ENCODE data around the gene CTH.

The CTH gene

DNA sequence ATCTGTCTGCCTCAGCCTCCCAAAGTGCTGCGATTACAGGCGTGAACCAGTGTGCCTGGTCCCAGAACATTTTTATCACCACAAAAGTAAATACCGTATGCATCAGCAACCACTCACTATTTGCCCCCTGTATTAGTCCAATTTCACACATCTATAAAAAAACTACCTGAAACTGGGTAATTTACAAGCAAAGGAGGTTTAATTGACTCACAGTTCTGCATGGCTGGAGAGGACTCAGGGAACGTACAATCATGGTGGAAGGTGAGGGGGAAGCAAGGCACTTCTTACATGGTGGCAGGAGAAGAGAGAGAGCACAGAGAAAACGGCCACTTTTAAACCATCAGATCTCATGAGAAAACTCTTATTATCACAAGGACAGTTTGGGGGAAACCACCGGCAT is 25.6 kb upstream of the CTH start:
- no peaks in the 10 kb centered on the region for H3K79me2 ChIP-seq (ENCODE audit: low read length)
- TF ChIP-seq EZH2phosphoT487 (IDR thresholded peaks at IDR 0.05; ENCODE audit: low read length) (no peak), EZH2 (optimal IDR thresholded peaks at IDR 0.05; ENCODE audit: low read depth, low read length) (no peak)
- TF ChIP-seq, protein P1, sequence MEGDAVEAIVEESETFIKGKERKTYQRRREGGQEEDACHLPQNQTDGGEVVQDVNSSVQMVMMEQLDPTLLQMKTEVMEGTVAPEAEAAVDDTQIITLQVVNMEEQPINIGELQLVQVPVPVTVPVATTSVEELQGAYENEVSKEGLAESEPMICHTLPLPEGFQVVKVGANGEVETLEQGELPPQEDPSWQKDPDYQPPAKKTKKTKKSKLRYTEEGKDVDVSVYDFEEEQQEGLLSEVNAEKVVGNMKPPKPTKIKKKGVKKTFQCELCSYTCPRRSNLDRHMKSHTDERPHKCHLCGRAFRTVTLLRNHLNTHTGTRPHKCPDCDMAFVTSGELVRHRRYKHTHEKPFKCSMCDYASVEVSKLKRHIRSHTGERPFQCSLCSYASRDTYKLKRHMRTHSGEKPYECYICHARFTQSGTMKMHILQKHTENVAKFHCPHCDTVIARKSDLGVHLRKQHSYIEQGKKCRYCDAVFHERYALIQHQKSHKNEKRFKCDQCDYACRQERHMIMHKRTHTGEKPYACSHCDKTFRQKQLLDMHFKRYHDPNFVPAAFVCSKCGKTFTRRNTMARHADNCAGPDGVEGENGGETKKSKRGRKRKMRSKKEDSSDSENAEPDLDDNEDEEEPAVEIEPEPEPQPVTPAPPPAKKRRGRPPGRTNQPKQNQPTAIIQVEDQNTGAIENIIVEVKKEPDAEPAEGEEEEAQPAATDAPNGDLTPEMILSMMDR (IDR thresholded peaks at IDR 0.05; ENCODE audit: low read length): no peak
- H3K9me3 ChIP-seq (replicated peaks; ENCODE audit: insufficient read depth, low read length): no peaks in the 10 kb centered on the region
- no peak for DNase-seq
- H3K9me2 ChIP-seq (replicated peaks; ENCODE audit: insufficient read depth, low read length): no peaks in the 10 kb centered on the region
- H4K20me1 ChIP-seq (ENCODE audit: insufficient read depth, low read length): no peaks in the 10 kb centered on the region
- H3K4me2 ChIP-seq (ENCODE audit: low read depth, low read length): no peak overlapping the region
- H3K36me3 ChIP-seq (replicated peaks; ENCODE audit: insufficient read depth, low read length): no peaks in the 10 kb centered on the region
- H3K4me1 ChIP-seq (ENCODE audit: low read length): no peaks in the 10 kb centered on the region
- H2AFZ ChIP-seq (ENCODE audit: low read length): no peak overlapping the region
- no peaks in the 10 kb centered on the region for H3K27me3 ChIP-seq (replicated peaks; ENCODE audit: insufficient read depth, low read length)
- H3K27ac ChIP-seq (ENCODE audit: low read length): no peak overlapping the region
- no peaks in the 10 kb centered on the region for H3F3A ChIP-seq (ENCODE audit: insufficient read depth, low read length)
- H3K9ac ChIP-seq (ENCODE audit: low read length): no peak overlapping the region
- no peak overlapping the region for H3K4me3 ChIP-seq (ENCODE audit: low read length)

DNA sequence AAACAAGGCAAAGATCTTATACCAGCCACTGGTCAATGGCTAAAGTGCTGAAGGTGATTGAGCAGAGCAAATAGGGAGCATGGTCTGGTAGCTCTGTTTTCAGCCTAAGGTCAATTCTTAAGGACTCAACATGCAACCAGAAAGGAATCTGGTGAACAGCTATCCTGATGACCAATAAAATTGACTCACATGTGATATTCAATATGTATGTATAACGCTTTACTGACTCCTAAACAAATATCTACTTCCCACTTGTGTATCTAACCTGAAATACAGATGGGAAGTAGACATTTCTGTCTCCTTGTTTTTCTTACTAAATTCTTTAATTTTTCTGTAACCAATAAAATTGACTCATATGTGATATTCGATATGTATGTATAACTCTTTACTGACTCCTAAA is 24.9 kb upstream of the CTH start:
- Histone ChIP-seq H3K36me3 (replicated peaks; ENCODE audit: insufficient read depth, low read length) (no peaks in the 10 kb centered on the region), H3K4me1 (ENCODE audit: low read length) (no peaks in the 10 kb centered on the region), H3K9ac (ENCODE audit: low read length) (no peak overlapping the region), H3F3A (ENCODE audit: insufficient read depth, low read length) (no peaks in the 10 kb centered on the region), H3K4me3 (ENCODE audit: low read length) (no peak overlapping the region), H3K79me2 (ENCODE audit: low read length) (no peaks in the 10 kb centered on the region), H3K27ac (ENCODE audit: low read length) (no peak overlapping the region), H2AFZ (ENCODE audit: low read length) (no peak overlapping the region), H3K9me2 (replicated peaks; ENCODE audit: insufficient read depth, low read length) (no peaks in the 10 kb centered on the region), H3K4me2 (ENCODE audit: low read depth, low read length) (no peak overlapping the region), H4K20me1 (ENCODE audit: insufficient read depth, low read length) (no peaks in the 10 kb centered on the region), H3K9me3 (replicated peaks; ENCODE audit: insufficient read depth, low read length) (no peaks in the 10 kb centered on the region), H3K27me3 (replicated peaks; ENCODE audit: insufficient read depth, low read length) (no peaks in the 10 kb centered on the region)
- TF ChIP-seq EZH2 (optimal IDR thresholded peaks at IDR 0.05; ENCODE audit: low read depth, low read length): no peak
- TF ChIP-seq, protein P1 (IDR thresholded peaks at IDR 0.05; ENCODE audit: low read length): no peak
- TF ChIP-seq EZH2phosphoT487 (IDR thresholded peaks at IDR 0.05; ENCODE audit: low read length): no peak
- DNase-seq: no peak

DNA sequence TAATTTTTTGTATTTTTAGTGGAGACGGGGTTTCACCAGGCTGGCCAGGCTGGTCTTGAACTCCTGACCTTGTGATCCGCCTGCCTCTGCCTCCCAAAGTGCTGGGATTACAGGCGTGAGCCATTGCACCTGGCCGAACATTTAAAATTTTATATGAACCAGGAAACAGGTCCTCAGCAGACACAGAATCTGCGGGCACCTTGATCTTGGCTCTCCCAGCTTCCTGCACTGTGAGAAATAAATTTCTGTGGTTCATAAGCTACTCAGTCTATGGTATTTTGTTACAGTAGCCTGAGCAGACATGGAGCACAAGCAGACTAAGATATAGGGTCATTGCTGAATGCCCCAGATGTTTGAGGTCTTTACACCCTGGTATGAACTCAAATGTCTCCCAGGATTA is 23.6 kb upstream of the CTH start:
- Histone ChIP-seq H3K4me1 (ENCODE audit: low read length) (no peaks in the 10 kb centered on the region), H3K4me2 (ENCODE audit: low read depth, low read length) (no peak overlapping the region), H3F3A (ENCODE audit: insufficient read depth, low read length) (no peaks in the 10 kb centered on the region), H3K9me3 (replicated peaks; ENCODE audit: insufficient read depth, low read length) (no peaks in the 10 kb centered on the region), H3K27me3 (replicated peaks; ENCODE audit: insufficient read depth, low read length) (no peaks in the 10 kb centered on the region), H3K36me3 (replicated peaks; ENCODE audit: insufficient read depth, low read length) (no peaks in the 10 kb centered on the region), H4K20me1 (ENCODE audit: insufficient read depth, low read length) (no peaks in the 10 kb centered on the region), H3K27ac (ENCODE audit: low read length) (no peak overlapping the region), H3K79me2 (ENCODE audit: low read length) (no peaks in the 10 kb centered on the region), H3K4me3 (ENCODE audit: low read length) (no peak overlapping the region), H2AFZ (ENCODE audit: low read length) (no peak overlapping the region), H3K9ac (ENCODE audit: low read length) (no peak overlapping the region), H3K9me2 (replicated peaks; ENCODE audit: insufficient read depth, low read length) (no peaks in the 10 kb centered on the region)
- DNase-seq: no peak
- TF ChIP-seq EZH2phosphoT487 (IDR thresholded peaks at IDR 0.05; ENCODE audit: low read length): no peak
- TF ChIP-seq, protein P1 (IDR thresholded peaks at IDR 0.05; ENCODE audit: low read length): no peak
- no peak for TF ChIP-seq EZH2 (optimal IDR thresholded peaks at IDR 0.05; ENCODE audit: low read depth, low read length)

All from MM.1S (cell line).